GM18517 (cell line): Measurements from ENCODE around the gene MPLKIP.
A peak's percentile ranks its signal among the peaks of the same experiment; 100 is the strongest.
"Not testable (repeated sequence)": the region's sequence is repeated elsewhere in the genome, so short reads cannot be mapped to it uniquely, and the experiment has no call there.

Experiments
- ATAC-seq: cut with Tn5 transposase; IDR thresholded peaks from one replicate; pipeline ENCODE4 v1.9.1; 2021; ENCODE audit warnings: mild to moderate bottlenecking, moderate library complexity; ENCODE audit not compliant: unreplicated experiment

MPLKIP gene

DNA sequence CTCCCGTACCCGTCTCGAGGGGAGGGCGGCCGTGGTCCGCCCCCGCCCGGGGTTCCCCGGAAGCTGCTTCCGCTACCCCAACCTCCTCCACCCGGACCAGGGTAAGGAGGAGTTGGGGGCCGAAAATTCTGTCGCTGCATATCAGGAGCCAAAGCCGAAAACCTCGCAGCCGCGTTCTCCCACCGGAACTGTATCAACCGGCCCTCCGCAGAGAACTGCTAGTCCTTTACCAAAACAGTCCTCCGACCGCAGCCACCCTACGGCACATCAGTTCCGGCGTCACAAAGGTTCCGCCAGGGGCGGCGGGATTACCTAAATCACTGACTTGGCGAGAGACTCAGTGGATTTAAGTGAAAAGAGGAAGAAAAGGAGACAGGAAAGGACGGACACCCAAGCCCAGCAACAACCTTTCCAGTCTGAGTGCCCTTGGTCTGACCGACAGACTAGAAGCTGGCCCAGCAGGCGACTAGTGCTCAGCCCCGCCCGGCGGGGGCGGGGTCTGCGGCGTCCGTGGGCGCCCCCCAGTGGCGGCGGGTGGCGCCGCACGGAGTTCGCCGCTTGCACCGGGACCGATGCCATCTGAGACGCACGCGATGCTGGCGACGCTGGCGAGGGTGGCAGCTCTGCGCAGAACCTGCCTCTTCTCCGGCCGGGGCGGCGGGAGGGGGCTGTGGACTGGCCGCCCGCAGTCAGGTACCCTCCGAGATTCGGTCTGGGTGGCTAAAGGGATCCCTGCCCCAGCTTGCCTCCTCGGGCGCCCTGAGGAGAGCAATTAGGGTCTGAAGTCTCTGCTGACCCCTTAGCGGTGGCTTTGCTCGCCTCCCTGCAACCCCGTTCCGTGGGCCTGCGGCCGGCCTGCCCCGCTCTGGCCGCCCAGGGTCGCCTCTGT, at the start of gene MPLKIP, which contains the start of gene SUGCT:
Gene MPLKIP (minus strand): TSS at position 195 of the 889 bp plus-strand sequence. CDS start 55 bp downstream, at position 140.
Gene SUGCT (plus strand): TSS at position 578 of the 889 bp plus-strand sequence.
- peak; percentile 90 for ATAC-seq

DNA sequence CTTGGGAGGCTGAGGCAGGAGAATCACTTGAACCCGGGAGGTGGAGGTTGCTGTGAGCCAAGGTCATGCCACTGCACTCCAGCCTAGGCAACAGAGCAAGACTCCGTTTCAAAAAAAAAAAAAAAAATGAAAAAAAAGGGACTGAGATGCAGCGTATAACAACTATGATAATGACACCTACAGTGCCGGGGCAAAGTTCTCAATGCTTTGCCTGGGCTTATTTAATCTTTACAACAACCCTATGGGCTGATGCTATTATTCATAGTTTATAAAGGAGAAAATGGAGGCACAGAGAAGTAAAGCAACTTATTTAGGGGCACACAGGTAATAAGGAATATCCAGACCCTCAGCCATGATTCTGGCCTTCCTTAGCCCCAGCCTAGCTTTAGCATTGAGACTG, 48.0 kb upstream of the MPLKIP start:
- no peak for ATAC-seq

DNA sequence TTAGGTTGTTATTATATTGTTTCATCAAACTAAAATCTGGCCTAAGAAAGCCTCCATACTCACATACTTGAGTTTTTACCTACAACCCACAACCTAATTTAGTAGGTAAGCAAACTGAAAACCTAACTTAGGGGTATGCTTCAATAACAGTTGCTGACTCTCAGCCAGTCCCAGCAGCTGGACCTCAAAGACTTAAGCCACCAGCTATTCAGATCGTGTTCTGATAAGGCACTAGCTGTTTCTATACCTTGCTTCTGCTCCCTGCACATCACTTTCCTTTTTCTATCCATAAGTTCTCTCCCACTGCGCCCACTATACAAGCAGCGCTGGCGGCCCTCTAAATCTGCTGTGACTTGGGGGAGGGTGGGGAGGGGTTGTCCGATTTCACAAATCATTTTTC, 42.6 kb upstream of the MPLKIP start:
- ATAC-seq: no peak

DNA sequence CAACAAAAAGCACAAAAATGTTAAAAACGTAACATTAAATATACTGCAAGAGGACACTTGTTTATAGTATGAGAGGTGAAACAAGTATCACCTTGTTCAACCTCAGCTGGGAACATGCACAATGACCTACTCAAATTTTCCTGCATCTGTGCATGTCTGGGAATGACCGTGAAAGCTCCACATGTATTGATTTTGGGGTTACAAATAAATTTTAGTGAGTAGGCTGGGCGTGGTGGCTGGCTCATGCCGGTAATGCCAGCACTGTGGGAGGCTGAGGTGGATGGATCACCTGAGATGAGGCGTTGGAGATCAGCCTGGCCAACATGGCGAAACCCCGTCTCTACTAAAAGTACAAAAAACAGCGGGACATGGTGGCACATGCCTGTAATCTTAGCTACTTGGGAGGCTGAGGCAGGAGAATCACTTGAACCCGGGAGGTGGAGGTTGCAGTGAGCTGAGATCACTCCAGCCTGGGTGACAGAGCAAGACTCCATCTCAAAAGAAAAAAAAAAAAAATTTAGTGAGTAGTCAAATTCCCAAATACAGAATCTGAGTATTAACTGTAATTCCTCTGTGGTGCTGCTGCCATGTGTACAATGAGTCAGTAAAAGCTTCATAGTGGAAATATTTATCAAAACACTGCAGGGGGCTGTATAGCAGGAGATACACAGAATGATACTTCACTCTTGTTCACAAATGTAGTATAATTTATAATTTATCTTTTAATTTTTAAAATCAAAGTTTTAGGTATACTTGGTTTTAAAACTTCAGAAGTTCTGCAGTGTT, 41.5 kb upstream of the MPLKIP start:
- ATAC-seq: no peak

DNA sequence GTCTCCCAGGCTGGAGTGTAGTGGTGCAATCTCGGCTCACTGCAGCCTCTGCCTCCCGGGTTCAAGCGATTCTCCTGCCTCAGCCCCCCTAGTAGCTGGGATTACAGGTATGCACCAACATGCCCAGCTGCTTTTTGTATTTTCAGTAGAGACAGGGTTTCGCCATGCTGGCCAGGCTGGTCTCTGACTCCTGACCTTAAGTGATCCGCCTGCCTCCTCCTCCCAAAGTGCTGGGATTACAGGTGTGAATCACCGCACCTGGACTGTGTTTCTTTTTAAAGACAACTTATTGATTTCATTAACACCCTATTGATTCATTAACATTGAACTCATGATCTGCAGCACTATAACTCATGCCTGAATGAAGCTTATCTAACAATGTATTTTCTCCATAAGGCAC, 40.8 kb upstream of the MPLKIP start:
- ATAC-seq: not testable (repeated sequence)

GRCh38 chr7:40173121-40173520, 38.7 kb upstream of the MPLKIP start:
- not testable (repeated sequence) for ATAC-seq

GRCh38 chr7:40168266-40168665, 33.8 kb upstream of the MPLKIP start:
- ATAC-seq: not testable (repeated sequence)

- ATAC-seq: no peak
These were observed 32.9 kb upstream of the MPLKIP start for GRCh38 chr7:40167291-40167690.

- ATAC-seq: no peak
These were observed 30.8 kb upstream of the MPLKIP start for GRCh38 chr7:40165216-40165615.

GRCh38 chr7:40162516-40162915, 28.1 kb upstream of the MPLKIP start:
- ATAC-seq: no peak

DNA sequence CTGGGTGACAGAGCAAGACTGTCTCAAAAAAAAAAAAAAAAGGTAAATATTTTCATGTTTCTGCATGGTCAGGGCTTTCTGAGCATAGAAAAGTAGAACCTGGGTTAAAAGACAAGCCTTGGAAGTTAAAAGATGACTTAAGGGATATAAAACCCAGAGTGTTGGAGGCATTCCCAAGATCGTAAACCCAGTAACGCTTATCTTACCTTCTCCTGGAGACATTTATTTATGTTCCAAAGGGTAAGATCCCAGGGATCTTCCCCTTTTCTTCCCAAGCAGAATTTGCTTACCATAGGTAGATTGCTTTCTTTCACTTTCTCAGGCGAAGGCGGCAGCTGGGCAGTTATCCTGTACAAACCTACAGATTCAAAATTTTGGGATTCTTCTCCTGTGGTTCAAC, 22.6 kb upstream of the MPLKIP start:
- no peak for ATAC-seq

- no peak for ATAC-seq
These were observed 17.1 kb upstream of the MPLKIP start for GRCh38 chr7:40151504-40151903.

DNA sequence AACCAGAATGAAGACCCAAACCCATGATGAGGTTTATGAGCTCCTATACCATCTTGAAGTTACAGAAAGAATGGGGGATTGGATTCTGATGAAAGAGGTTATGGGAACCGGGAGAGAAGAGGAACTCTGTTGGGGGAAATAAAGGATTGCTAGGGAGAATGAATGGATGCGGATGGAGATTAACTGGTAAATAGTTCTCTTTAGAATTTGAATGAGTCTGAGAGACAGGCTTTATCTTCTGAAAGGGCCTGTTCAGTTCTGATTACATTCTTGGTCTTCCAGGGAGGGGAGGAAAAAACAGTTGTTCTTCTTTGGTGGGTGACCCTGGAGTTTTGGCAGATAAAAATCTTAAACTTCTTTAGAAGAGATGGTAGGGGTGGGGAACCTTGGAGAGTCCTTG, 14.2 kb upstream of the MPLKIP start:
- no peak for ATAC-seq

DNA sequence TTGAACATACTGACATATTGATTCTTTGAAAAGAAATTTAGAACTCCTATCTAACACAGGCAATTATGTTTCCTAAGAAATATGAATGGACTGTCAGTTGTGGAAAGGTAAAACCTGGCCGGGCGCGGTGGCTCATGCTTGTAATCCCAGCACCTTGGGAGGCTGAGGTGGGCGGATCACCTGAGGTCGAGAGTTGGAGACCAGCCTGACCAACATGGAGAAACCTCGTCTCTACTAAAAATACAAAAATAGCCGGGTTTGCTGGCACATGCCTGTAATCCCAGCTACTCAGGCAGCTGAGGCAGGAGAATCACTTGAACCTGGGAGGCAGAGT, 13.8 kb upstream of the MPLKIP start:
- ATAC-seq: not testable (repeated sequence)

GRCh38 chr7:40147371-40148246, 13.2 kb upstream of the MPLKIP start:
- no peak for ATAC-seq

- ATAC-seq: not testable (repeated sequence)
These were observed 11.2 kb upstream of the MPLKIP start for GRCh38 chr7:40145596-40146130.

GRCh38 chr7:40141916-40142315, 7.5 kb upstream of the MPLKIP start:
- ATAC-seq: not testable (repeated sequence)

GRCh38 chr7:40139891-40140290, 5.5 kb upstream of the MPLKIP start:
- ATAC-seq: not testable (repeated sequence)

- ATAC-seq: no peak
These were observed 4.6 kb upstream of the MPLKIP start for GRCh38 chr7:40138973-40139372.

DNA sequence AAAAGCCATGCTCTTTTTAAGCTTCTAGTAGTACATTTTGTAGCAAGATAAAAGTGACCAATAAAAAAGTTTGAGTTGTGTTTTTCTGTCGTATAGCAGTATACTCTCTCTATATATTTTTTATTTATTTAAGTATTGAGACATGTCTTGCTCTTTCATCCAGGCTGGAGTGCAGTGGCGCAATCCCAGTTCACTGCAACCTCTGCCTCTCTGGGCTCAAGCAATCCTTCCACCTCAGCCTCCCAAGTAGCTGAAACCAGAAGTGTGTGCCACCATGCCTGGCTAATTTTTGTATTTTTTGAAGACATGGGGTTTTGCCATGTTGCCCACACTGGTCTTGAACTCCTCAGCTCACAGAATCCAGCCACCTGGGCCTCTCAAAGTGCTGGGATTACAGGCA, 3.1 kb upstream of the MPLKIP start:
- ATAC-seq: no peak

DNA sequence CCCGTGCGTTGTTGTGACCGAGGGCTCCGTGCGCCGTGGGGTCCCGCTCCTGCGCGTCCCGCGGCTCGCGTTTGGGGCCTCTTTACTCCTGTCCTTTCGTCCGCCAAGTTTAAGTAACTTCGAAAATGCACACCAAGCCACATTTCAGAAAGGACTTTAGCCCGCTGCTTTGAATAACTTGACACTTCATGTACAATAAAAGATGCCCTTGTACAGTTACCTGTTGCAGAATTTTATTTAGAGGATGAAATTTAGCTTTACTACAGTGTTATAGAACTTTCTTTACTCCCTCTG, 842 bp upstream of the MPLKIP start:
- ATAC-seq: no peak
